KOPT-K1 (cell line): Measurements from ENCODE around the gene DMAC2.
A peak's percentile ranks its signal among the peaks of the same experiment; 100 is the strongest.
"Not testable (repeated sequence)": the region's sequence is repeated elsewhere in the genome, so short reads cannot be mapped to it uniquely, and the experiment has no call there.

Source experiments
- H3K27ac ChIP-seq: fragments of 200-600 bp; sonication (generic); 2 replicates; pipeline ENCODE4 v1.5.1; 2016; ENCODE audit warnings: antibody characterized with exemption, mild to moderate bottlenecking, low read depth, low read length; ENCODE audit not compliant: poor library complexity, severe bottlenecking
- H3K36me3 ChIP-seq: fragments of 200-600 bp; sonication (generic); 2 replicates; pipeline ENCODE4 v1.5.1; 2017; ENCODE audit warnings: antibody characterized with exemption, mild to moderate bottlenecking, low read length, moderate library complexity; ENCODE audit not compliant: insufficient read depth
- H3K9me3 ChIP-seq: fragments of 200-600 bp; sonication (generic); 2 replicates; pipeline ENCODE4 v1.5.1; 2017; ENCODE audit warnings: antibody characterized with exemption, low read length, mild to moderate bottlenecking; ENCODE audit not compliant: insufficient read depth, poor library complexity, severe bottlenecking

Gene DMAC2

DNA sequence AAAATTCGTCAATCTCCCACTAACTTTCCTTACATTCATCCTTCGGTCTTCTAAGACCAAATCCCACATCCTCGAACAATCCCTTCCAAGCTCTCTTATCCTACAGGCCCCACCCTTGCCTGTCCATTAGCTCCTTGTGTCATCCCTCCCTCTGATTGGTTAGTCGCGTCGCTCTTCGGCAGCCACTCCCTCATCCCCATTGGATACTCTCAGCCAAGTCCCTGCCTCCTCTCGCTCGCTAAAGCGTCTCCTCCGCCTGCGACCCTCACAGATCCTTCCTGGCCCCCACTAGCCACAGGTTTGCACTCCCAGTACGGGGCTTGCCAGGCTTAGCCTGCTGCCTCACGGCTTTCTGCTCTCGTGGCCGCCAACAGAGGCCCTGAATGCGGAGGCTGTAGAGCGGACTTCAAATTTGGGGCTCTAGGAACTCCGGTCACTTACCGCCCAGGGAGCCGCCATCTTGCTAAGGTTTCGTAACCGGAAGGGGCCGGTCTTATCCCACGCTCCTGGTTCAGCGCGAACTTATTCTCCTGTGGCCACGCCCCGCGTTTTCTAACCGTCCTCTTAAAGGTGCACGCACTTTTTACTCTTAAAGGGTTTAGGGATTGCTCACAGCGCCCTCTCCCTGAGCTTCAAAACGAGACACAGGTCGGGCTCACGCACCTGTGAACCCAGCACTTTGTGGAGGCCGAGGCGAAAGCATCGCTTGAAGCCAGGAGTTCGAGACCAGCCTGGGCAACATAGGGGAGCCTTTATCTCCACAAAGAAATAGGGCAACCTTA, at the start of gene DMAC2:
TSS of gene DMAC2 (minus strand) at position 472 of the 782 bp plus-strand sequence. CDS start at position 459, 13 bp downstream.
- H3K36me3 ChIP-seq: peaks cover 10% of the 10 kb centered on the region; the same call in 1 of the 2 replicates
- peak within 1 kb of the TSS; percentile 70 for H3K27ac ChIP-seq

DNA sequence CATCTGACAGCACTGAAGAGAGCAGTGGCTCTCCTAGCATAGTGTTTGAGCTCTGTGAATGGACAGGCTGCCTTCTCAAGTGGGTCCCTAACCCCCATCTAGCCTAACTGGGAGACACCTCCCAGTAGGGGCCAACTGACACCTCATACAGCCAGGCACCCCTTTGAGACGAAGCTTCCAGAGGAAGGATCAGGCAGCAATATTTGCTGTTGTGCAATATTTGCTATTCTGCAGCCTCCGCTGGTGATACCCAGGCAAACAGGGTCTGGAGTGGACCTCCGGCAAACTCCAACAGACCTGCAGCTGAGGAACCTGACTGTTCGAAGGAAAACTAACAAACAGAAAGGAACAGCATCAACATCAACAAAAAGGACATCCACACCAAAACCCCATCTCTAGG, 47.2 kb upstream of the DMAC2 start:
- H3K36me3 ChIP-seq, H3K9me3 ChIP-seq, H3K27ac ChIP-seq: not testable (repeated sequence)

More for the DNA sequence above, at the start of gene DMAC2:
- H3K9me3 ChIP-seq: no peaks in the 10 kb centered on the region

DNA sequence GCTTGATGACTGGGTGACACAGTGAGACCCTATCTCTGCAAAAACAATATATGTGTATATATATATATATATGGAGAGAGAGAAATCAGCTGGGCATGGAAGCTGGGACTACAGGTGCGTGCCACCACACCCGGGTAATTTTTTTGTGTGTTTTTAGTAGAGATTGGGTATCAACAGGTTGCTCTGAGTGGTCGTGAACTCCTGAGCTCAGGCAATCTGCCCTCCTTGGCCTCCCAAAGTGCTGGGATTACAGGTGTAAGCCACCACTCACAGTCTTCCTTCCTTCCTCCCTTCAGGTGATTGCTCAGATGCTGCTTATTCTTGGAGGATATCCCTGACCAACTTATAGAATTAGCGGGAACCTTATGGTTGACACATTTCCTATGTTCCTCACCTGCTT, 45.1 kb upstream of the DMAC2 start:
- Histone ChIP-seq H3K27ac (no peak overlapping the region), H3K9me3 (no peaks in the 10 kb centered on the region), H3K36me3 (no peaks in the 10 kb centered on the region)

DNA sequence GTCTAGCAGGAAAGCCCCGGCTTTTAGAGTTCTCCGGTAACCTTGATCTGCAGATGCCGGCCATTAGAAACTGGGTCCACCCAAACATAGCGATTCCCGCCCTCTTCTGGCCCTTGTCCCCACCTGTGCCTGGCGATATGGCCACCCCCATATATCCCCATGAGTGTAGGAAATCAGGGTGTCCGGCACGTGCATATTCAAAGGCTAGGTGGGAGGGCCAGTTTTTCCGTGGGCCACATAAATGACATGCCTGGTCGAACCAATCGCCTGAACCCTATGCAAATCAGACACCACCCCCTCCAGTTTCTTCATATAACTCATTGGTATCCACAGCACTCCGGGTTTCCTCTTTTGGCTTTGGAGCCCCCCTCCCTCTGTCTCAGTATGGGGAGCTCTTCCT, 40.6 kb upstream of the DMAC2 start:
- Histone ChIP-seq H3K27ac (no peak overlapping the region), H3K9me3 (no peaks in the 10 kb centered on the region), H3K36me3 (no peaks in the 10 kb centered on the region)

DNA sequence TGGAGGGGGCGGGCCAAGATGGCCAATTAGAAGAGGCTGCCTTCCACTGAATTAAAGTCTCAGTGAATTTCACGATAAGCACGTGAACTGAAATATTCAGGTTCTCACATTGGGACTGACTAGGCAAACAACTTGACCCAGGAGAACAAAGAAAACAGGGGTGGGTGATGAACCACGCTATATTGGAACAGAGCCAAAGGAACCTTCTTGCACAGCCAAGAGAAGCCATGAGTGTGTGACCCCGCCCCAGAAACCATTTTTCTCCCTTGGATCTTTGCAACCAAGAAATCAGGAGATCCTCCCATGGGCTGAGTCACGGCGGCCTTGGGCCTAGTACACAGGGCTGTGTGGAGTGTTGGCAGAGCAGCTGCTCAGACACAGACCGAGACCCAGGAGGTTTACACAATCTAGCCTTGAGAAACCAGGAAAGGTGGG, 40.1 kb upstream of the DMAC2 start:
- no peaks in the 10 kb centered on the region for H3K9me3 ChIP-seq
- no peak overlapping the region for H3K27ac ChIP-seq
- no peaks in the 10 kb centered on the region for H3K36me3 ChIP-seq

DNA sequence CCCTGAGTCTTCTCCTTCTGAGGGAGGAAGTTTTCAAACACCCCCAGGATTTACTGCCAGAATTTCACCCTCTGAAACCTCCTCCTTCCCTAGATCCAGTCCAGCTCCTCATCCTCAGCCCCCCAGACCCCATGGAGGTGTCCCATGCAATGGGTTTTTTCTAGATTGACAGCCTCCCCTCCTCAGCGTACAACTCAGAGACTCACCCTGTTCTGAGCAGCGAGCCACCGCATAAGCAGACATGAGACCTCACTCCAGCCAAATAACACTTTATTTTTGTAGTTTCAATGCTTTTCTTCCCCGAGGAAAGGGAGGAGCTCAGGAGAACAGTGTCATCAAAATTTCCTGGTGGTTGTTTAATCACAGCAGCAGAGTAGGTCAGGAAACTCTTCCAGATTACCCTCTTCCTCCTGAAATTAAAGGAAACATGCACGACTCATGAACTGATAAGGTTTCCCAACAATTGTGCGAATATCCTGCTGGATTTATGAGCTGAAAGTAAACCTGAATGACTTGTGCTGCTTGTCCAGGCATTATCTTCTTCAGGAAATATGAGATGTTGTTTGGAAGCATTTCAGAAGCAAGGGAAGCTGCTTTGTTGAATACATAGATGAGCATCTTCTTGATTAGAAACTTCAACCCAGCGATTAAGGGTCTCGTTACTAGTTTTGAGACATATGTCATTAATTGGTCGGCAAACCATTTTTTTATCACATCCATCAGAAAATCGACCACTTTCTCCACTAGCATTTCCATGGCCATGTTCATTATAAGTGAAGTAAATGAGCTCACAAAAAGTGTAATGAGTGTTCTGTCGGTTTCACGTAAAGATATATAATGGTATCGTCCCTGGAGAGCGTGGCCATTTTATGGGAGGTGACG, 39.4 kb upstream of the DMAC2 start:
- Histone ChIP-seq H3K27ac (no peak overlapping the region), H3K36me3 (no peaks in the 10 kb centered on the region), H3K9me3 (no peaks in the 10 kb centered on the region)

DNA sequence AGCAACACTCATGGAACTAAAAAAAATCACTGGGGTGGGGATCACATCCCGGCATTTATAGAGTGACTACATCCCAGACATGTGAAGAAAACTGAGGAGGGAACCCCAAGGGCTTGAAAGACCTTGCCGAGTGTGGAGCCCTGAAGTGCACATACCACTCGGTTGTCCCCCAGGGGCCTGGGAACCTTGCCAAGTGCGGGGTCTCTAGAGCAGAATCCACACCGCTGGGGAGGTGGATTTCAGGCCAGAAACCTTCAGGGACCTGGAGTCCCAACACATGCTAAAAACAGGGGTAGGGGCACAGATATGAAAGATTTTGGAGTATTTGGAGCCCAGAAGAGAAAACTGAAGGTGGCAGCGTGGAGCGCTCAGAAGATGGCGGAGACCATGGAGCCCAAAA, 38.5 kb upstream of the DMAC2 start:
- no peaks in the 10 kb centered on the region for H3K36me3 ChIP-seq
- H3K9me3 ChIP-seq: no peaks in the 10 kb centered on the region
- H3K27ac ChIP-seq: no peak overlapping the region

DNA sequence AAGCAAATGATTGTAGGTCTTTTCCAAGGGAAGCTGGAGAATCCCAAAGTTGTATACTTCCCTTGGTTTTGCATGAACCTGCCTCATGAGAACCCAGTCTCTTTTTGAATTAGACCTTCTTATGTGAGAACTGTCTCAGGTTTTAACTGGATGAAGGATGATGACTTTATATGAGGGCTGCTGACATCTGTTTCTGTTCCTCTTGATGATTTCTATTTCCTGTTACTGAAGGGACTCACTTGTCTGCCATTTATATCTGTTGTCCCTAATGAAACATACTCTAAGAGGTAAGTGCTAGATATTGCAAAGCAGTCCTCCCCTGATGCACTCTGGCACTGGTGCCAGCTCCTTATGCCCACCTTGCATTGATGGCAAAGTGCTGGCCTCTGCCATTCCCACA, 36.9 kb upstream of the DMAC2 start:
- H3K27ac ChIP-seq: no peak overlapping the region
- no peaks in the 10 kb centered on the region for H3K9me3 ChIP-seq
- no peaks in the 10 kb centered on the region for H3K36me3 ChIP-seq

DNA sequence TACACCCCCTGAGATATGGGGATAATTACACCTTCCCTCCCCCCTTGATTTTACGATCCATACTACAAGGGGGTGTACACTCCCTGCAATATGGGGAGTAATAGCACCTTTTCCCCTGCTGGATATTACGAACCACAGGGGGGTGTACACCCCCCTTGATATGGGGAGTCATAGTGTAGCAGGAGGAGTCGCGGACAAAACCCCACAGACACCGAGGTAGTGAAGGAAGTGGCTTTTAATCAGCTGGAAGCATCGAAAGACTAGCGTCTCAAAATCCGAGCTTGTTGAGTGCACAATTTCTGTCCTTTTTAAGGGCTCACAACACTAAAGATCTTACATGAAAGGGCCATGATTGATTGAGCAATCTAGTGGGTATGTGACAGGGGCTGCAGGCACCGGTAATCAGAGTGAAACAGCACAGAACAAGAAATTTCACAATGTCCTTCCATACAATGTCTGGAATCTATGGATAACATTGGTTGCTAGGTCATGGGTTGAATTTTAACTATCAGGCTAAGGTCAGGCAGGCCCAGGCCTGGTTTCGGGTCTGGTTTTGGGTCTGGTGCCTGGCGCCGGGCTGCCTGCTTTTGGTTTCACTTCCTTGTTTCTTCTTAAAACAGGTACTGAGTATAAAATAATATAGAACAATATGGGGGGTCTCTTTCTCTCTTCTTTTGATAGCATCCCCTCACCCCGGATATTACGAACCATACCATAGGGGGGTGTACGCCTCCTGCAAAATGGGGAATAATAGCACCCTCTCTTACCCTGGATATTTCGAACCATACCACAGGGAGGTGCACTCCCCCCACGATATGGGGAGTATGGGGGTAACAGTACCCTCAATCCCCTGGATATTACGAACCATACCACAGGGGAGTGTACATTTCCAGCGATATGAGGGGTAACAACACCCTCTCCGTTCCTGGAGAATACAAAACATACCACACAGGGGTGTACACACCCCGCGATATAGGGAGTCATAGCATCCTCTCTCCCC, 23.8 kb upstream of the DMAC2 start:
- H3K9me3 ChIP-seq, H3K36me3 ChIP-seq, H3K27ac ChIP-seq: not testable (repeated sequence)

DNA sequence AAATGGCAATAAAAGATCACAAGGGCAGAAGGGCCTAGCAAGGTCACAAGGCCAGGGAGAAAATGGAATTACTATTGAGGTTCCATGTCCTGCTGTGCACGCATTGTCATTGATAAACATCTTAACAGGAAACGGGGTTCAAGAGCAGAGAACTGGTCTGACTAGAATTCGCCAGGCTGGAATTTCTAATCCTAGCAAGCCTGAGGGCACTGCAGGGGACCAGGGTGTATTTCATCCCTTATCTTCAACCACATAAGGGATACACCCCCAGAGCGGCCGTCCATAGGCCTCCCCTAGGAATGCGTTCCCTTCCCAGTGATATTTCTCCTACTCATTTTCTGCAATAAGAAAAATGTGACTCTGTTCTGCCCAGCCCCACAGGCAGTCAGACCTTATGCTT, 22.8 kb upstream of the DMAC2 start:
- Histone ChIP-seq H3K27ac (no peak overlapping the region), H3K9me3 (no peaks in the 10 kb centered on the region), H3K36me3 (no peaks in the 10 kb centered on the region)

DNA sequence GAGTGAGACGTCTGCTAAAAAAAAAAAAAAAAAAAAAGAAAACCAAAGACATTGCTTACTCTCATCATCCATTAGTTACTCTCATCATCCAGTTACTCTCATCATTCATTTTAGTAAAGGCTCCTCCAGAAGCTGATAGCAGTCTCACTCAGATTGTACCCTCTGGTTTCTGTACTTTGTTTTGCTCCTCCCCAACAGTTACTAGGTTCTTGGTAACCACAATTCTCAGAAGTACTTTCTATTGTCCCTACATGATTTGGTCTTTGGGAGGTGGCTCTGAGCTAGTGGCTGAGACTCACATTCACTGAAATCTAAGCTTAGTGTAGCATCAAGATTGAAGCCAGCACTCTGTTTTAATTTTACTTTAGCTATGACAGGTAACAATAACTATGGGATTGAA, 17.5 kb upstream of the DMAC2 start:
- no peak overlapping the region for H3K27ac ChIP-seq
- H3K9me3 ChIP-seq: peaks cover 8% of the 10 kb centered on the region
- H3K36me3 ChIP-seq: no peaks in the 10 kb centered on the region

DNA sequence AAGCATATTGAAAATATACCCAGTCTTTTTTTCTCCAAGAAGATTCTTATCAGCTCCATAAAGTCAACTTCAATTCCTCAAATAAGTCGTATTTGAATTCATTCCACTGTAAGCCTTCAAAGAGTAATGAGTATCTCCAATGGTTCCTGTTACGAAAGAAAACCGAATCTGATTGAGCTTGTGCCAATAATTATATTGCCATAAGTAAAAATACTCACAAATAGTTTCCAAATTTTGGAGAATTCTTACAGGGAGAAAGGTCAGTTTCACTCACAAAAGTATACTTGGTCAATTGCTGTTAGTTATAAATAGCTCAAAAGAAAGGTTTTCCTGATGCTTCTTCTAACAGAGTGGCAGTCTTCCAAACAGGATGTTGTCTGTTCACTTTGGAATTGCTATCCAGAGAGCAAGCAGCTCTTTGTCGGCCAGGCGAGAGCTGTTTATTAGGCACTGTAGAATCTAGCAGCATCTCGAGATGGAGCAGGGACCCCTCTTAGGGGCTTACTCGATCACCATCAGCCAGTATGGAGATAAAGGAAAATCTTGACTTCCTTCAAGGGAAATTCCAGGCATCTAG, 16.7 kb upstream of the DMAC2 start:
- H3K36me3 ChIP-seq: no peaks in the 10 kb centered on the region
- no peak overlapping the region for H3K27ac ChIP-seq
- H3K9me3 ChIP-seq: peaks cover 8% of the 10 kb centered on the region

DNA sequence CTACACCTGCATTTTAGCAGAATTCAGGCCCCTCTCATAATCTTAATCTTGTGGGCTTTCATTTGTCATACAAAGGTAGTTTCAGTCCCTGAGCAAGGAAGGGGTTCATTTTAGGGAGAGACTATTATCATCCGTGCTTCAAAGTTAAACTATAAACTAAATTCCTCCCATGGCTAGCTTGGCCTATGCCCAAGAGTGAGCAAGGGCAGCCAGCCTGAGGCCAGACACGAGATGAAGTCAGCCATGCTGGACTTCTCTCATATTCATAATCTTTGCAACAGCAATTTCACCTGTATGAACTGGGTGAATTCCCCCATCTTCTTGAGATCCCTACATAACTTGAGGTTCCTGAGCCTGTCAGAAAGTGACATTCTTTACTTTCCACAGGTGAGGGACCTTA, 16.2 kb upstream of the DMAC2 start:
- peaks cover 8% of the 10 kb centered on the region for H3K9me3 ChIP-seq
- no peak overlapping the region for H3K27ac ChIP-seq
- no peaks in the 10 kb centered on the region for H3K36me3 ChIP-seq

DNA sequence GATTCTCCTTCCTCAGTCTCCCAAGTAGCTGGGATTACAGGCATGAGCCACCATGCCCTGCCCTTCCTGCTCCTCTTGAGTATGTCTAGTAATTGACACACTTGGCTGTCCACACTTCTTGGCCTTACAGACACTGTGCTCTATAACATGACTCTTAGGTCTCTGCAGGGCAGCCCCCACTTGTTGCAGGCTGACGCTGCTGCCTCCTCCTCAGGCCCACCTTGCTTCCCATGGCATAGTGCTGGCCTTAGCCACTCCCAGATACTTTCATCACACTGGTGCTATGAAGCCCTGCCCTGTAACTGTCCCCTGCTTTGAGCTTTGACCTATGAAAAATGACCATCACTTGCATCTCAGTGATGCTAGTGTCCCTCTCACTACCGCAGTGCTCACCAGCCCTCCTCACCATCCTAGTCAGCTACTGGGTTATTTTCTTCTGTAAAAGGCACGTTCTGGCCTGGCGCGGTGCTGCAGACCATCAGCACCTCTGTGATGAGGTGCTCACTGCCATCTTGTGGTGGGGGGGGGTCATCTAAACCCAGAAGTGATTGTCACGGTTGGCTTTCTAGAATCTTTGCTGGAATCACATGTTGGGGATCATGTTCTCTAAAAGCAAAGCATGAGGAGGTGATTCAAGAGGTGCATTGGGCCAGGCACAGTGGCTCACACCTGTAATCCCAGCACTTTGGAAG, 13.0 kb upstream of the DMAC2 start:
- no peak overlapping the region for H3K27ac ChIP-seq
- H3K9me3 ChIP-seq: peaks cover 8% of the 10 kb centered on the region
- H3K36me3 ChIP-seq: no peaks in the 10 kb centered on the region
